GM21515 (cell line): ENCODE data around the gene ATAD3A.
"Not testable (repeated sequence)": the region's sequence is repeated elsewhere in the genome, so short reads cannot be mapped to it uniquely, and the experiment has no call there.

Experiments
- ATAC-seq: cut with Tn5 transposase; IDR thresholded peaks from one replicate; pipeline ENCODE4 v1.9.1; 2021; ENCODE audit not compliant: unreplicated experiment

ATAD3A gene

GRCh38 chr1:1521331-1521730 is 9.4 kb downstream of the ATAD3A start:
- ATAC-seq, result no peak

- ATAC-seq, result not testable (repeated sequence)
These were observed 10.6 kb downstream of the ATAD3A start for GRCh38 chr1:1522536-1522935.

DNA sequence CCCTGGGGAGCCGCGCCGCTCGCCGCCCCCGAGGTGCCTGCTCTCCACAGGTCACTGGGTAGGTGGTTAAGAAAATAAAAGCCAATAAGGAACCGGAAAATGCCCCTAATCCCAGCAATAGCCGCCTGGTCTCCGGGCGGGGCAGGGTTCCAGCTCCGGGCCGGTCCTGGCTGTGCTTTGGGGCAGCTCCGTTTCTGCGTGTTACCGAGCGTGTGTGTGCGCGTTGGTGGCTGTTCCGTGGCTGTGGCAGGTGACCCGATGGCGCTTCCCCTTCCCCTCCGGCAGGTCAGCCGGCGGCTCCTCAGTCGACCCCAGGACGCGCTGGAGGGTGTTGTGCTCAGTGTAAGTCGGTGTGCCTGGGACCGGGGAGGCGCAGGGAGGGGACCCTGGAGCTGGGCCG is 11.3 kb downstream of the ATAD3A start:
- not testable (repeated sequence) for ATAC-seq

DNA sequence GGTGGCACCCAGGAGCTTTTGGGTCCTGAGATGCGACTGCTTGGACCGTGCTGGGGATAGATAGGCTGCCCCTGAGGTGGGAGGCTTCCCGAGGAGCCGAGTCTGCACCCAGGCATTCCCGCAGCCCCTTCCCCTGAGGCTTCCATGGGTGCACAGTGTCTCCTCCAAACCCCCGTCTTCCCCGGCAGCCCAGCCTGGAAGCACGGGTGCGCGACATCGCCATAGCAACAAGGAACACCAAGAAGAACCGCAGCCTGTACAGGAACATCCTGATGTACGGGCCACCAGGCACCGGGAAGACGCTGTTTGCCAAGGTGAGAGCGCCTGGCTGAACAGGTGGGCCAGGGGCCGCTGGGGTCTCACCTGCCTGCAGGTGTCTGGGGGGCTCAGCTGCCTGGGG is 11.7 kb downstream of the ATAD3A start:
- not testable (repeated sequence) for ATAC-seq

DNA sequence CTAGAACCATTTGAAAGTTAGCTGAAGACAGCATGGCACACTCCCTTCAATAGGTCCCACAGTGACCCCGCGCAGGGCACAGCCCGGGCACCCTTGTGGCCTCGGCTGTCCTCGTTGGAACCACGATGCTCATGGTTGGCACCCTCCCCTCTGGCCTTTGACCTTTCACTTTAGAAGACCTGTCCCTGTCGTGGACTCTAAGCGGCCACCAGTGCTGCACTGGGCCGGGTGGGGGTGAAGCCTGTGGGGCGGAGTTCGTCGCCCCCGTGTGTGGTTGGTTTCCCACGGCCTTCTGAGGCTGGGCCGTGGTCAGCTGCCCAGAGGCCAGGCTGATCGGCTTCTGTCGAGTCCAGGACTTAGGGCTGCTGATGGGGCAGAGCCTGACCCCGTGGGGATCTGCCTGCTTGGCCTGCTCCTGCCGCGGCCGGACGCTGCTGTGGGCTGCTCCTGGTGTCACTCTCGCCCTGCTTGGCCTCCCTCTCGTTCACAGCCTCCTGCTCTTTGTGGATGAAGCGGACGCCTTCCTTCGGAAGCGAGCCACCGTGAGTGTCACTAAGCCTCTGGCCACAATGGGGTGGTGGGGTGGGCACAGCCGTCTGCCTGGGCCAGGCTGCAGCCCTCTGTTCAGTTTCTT is 12.9 kb downstream of the ATAD3A start:
- not testable (repeated sequence) for ATAC-seq

- ATAC-seq, result not testable (repeated sequence)
These were observed 14.5 kb downstream of the ATAD3A start for GRCh38 chr1:1526476-1526875.

DNA sequence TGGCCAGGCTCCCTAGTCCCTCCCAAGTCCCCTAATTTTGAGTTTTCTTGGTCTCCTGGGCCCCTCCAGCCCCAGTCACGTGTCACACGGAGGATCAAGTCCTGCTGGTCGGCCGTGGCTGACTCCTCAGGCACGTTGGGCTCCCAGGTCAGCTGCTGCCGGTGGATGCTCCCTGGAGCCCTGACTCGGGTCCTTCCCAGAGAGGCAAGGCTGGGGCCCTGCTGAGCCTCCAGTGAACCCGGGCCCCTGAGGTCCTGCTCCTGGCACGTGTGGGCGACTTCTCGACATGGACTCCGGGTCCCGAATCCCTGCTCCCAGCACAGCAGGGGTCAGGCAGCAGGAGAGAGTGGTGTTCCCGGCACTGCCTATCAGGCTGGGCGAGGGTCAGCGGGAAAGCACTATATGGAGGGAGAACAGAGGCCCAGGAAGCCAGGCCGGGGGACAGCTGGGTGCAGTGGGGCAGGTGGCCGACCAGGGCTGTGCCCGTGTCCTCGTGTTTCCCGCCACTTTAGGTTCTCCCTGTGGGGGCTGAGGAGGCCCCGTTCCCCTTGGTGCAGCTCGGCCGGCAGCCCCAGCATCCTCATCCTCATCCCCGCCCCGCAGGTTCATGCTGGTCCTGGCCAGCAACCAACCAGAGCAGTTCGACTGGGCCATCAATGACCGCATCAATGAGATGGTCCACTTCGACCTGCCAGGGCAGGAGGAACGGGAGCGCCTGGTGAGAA is 15.3 kb downstream of the ATAD3A start:
- ATAC-seq, result no peak

GRCh38 chr1:1528301-1529267 is 16.6 kb downstream of the ATAD3A start:
- no peak for ATAC-seq

DNA sequence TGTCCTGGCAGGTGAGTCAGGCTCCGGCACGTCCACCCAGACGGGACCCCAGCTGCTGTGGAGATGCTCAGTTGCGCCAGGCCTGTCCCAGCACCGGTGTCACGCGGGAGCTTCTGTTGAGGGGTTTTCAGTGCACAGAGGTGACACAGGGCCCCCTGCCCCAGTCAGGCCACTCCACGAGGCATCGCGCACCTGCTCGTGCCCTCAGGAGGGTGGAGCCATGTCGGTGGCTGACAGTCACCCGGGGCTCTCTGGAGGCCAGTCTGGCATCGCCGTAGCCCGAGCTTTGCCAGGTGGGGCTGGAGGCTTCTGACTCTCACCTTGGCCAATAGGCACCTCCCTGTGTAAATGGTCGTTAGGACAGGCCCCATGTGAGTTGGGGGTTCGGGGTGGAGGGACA is 17.4 kb downstream of the ATAD3A start:
- ATAC-seq, result no peak

- no peak for ATAC-seq
These were observed 18.0 kb downstream of the ATAD3A start for GRCh38 chr1:1529936-1530335.

- ATAC-seq, result no peak
These were observed 20.0 kb downstream of the ATAD3A start for GRCh38 chr1:1531947-1532346.

DNA sequence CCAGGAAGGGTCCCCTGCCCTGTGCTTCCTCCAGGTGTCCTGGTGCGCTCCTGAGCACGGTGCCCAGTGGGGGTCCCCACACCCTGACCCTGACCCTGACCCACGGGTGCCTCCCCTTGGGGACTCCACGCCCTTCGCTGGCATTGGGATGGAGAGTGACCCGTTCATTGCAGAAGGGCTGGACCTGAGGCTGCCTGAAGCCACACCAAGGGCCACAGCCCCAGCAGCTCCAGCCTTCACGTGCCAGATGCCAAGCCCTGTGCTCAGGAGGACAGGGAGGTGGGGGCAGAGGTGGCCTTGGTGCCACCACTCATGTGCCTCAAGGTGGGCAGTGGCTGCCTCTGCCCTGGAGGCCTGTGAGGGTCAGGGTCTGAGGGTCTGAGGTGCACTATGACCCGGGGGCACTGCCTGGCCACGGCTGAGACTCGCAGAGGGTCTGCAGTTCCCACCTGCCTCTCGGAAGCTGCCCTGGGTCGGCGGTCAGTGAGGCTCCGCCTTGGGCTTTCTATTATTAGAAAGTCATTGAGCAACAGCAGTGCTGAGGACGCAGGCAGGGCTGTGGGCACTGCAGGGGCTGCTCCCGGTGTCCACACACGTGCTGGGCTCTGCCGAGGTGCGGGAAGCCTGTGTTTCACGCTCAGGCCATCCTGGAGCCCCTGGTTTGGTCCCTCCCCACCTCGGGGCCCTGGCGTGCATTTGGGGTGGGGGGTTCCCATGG is 21.4 kb downstream of the ATAD3A start:
- ATAC-seq, result not testable (repeated sequence)

DNA sequence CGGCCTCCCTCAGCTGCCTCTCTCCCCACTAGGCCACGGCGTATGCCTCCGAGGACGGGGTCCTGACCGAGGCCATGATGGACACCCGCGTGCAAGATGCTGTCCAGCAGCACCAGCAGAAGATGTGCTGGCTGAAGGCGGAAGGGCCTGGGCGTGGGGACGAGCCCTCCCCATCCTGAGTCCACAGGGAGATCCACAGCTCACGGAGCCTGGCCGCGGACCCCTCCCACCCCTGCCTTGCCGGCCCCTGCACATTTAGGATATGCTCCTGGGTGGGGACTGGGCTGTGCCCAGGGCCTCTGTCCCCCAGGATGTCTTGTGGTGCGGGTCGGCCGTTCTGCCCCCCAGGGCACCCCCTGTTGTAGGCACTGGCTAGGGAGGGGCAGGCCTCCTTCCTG is 21.9 kb downstream of the ATAD3A start:
- not testable (repeated sequence) for ATAC-seq

GRCh38 chr1:1534401-1535154 is 22.6 kb downstream of the ATAD3A start:
- ATAC-seq, result no peak

DNA sequence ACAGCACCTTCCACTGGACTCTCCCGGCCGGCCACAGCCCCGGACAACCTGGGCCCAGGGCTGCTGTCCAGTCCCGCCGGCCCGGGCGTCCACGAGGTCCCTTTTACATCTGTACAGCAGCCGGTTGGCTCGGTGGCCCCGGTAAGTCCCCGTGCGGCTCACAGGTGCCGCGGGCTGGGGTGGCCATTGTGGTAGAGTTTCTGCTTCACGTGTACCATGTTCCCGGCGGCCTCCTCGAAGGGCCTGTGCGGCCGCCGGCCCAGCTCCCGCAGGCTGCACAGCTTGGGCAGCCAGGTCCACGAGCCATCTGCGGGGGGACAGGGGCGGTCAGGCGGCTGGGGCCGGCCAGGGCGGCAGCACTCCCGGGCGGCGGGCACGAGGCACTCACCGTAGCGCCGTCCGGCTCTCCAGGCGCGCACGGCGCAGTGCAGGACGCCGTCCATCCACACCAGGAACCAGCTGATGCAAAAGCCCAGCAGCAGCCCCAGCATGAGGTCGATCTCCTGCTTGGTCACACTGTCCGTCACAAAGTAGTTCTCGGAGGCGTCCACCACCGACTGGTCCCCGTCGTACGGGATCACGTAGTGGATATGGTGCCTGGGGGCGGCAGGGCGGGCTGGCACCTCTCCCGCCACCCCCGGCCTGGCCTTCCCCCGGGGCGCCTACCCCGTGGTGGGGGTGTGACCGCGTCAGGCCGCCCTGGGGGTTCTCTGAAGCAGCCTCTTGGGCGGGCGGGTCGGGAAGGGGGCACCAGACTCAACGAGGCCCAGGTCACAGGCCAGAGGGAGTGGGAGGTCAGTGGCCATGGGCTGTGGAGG is 23.4 kb downstream of the ATAD3A start:
- ATAC-seq, result no peak

- ATAC-seq, result no peak
These were observed 24.3 kb downstream of the ATAD3A start for GRCh38 chr1:1536019-1536937.

- ATAC-seq, result no peak
These were observed 25.1 kb downstream of the ATAD3A start for GRCh38 chr1:1536938-1537546.
